Measurements from ENCODE around the gene SEMA6A.

Gene SEMA6A

GRCh38 chr5:116539222-116539621, 35.4 kb downstream of the SEMA6A start:
- no peak for TF ChIP-seq CTCF (IDR thresholded peaks at IDR 0.05; ENCODE audit: insufficient read depth, low read length, missing control alignments)
- no peak overlapping the region for H3K4me3 ChIP-seq (ENCODE audit: low read depth, low read length)
- POLR2A ChIA-PET: no interaction called here
- DNase-seq (ENCODE audit: low read depth, low spot score): no peak
- CTCF ChIA-PET: no interaction called here

- no peak overlapping the region for H3K4me3 ChIP-seq (ENCODE audit: low read depth, low read length)
- POLR2A ChIA-PET: no interaction called here
- CTCF ChIA-PET: no interaction called here
- TF ChIP-seq CTCF (IDR thresholded peaks at IDR 0.05; ENCODE audit: insufficient read depth, low read length, missing control alignments): no peak
- no peak for DNase-seq (ENCODE audit: low read depth, low spot score)
These were observed 38.1 kb downstream of the SEMA6A start for GRCh38 chr5:116536316-116537083.

- ChIA-PET CTCF (no interaction called here), POLR2A (no interaction called here)
- TF ChIP-seq CTCF (IDR thresholded peaks at IDR 0.05; ENCODE audit: insufficient read depth, low read length, missing control alignments): no peak
- H3K4me3 ChIP-seq (ENCODE audit: low read depth, low read length): no peak overlapping the region
- no peak for DNase-seq (ENCODE audit: low read depth, low spot score)
These were observed 39.5 kb downstream of the SEMA6A start for GRCh38 chr5:116534964-116535651.

- CTCF ChIA-PET: no interaction called here
- POLR2A ChIA-PET: no interaction called here
- no peak for TF ChIP-seq CTCF (IDR thresholded peaks at IDR 0.05; ENCODE audit: insufficient read depth, low read length, missing control alignments)
- DNase-seq (ENCODE audit: low read depth, low spot score): no peak
- H3K4me3 ChIP-seq (ENCODE audit: low read depth, low read length): no peak overlapping the region
These were observed 41.7 kb downstream of the SEMA6A start for GRCh38 chr5:116532762-116533525.

GRCh38 chr5:116531635-116532034, 43.0 kb downstream of the SEMA6A start:
- H3K4me3 ChIP-seq (ENCODE audit: low read depth, low read length): no peak overlapping the region
- ChIA-PET CTCF (no interaction called here), POLR2A (no interaction called here)
- TF ChIP-seq CTCF (IDR thresholded peaks at IDR 0.05; ENCODE audit: insufficient read depth, low read length, missing control alignments): no peak
- DNase-seq (ENCODE audit: low read depth, low spot score): no peak

GRCh38 chr5:116531117-116531516, 43.5 kb downstream of the SEMA6A start:
- POLR2A ChIA-PET: no interaction called here
- no peak for TF ChIP-seq CTCF (IDR thresholded peaks at IDR 0.05; ENCODE audit: insufficient read depth, low read length, missing control alignments)
- no peak overlapping the region for H3K4me3 ChIP-seq (ENCODE audit: low read depth, low read length)
- no peak for DNase-seq (ENCODE audit: low read depth, low spot score)
- CTCF ChIA-PET: no interaction called here

Data from AG04449 (cell line).